ENCODE data around the gene KRTAP12-4. TPM values are rescaled to one million over a fixed set of nuclear protein-coding genes. Genes with fewer than 3 reads are reported as not detected.
"Not testable (repeated sequence)": the region's sequence is repeated elsewhere in the genome, so short reads cannot be mapped to it uniquely, and the experiment has no call there.

Gene KRTAP12-4
- total RNA-seq, 3 donors from 2014 or later (not counting 1 experiment from before 2014, with no cell fraction given) = not detected

DNA sequence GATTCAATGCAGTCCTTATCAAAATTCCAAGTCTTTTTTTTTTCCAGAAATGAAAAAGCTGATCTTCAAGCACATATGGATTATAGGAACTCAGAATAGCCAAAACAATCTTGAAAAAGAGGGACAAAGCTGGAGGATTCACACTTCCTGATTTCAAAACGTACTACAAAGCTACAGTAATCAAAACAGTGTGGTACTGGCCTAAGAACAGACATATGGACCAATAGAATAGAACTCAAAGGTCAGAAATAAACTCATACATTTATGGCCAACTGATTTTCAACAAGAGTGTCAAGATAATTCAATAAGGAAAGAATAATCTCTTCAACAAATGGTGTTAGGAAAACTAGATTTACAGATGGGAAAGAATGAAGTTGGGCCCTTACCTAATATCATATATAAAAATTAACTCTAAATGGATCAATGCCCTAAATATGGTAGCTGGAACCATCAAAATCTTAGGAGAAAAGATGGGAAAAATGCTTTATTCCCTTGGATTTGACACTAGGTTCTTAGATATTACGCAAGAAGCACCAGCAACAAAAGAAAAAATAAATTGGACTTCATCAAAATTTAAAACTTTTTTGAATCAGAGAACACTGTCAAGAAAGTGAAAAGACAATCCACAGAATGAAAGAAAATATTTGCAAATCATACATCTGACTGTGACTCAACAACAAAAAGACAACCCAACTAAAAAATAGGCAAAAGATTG is 38.5 kb upstream of the KRTAP12-4 start:
- Histone ChIP-seq H3K4me1 (ENCODE audit: control insufficient read depth, insufficient read depth, low read length) (no peaks in the 10 kb centered on the region), H3K4me3 (ENCODE audit: low read length) (no peak overlapping the region), H3K36me3 (ENCODE audit: control insufficient read depth, insufficient read depth, low read length) (no peaks in the 10 kb centered on the region), H3K9me3 (ENCODE audit: control insufficient read depth, insufficient read depth, low read length) (no peaks in the 10 kb centered on the region), H3K27me3 (ENCODE audit: control insufficient read depth, insufficient read depth, low read length) (peaks cover 3% of the 10 kb centered on the region), H3K27ac (ENCODE audit: low read length) (no peak overlapping the region)
- no peak for ATAC-seq
- no peak for DNase-seq
- peaks cover 12% of the 10 kb centered on the region for H3K36me3 Mint-ChIP-seq
- peaks cover 0 to 8% of the 10 kb centered on the region in 2 donors for H3K4me1 Mint-ChIP-seq
- H3K27me3 Mint-ChIP-seq (ENCODE audit: low read depth in 2 of 2) = peaks cover 36 to 67% of the 10 kb centered on the region in 2 donors
- intact Hi-C loops (cut with micrococcal nuclease) = no loop called here
- 67% methylated on average over 2 of the region's 2 CpGs for WGBS (ENCODE audit: insufficient coverage)
- H3K27ac Mint-ChIP-seq = no peak overlapping the region
- no peak for TF ChIP-seq CTCF (IDR thresholded peaks at IDR 0.05)
- H3K9me3 Mint-ChIP-seq = peaks cover 0 to 6% of the 10 kb centered on the region in 2 donors
- no peak overlapping the region for H3K4me3 Mint-ChIP-seq

DNA sequence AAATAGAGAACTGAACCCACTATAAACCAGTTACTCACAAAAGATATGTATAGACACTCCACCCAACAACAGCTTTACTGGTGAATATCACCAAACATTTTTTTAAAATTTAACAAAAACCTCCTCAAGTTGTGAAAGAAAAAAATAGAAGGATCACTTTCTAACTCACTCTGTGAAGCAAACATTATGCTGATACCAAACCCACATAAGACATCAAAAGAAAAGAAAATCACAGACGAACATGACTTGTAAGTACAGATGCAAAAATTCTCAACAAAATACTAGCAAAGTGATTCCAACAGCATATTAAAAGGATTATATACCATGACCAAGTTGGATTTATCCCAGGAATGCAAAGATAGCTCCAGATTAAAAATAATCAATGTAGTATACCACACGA is 37.2 kb upstream of the KRTAP12-4 start:
- Histone ChIP-seq H3K4me1 (ENCODE audit: control insufficient read depth, insufficient read depth, low read length) (no peaks in the 10 kb centered on the region), H3K27ac (ENCODE audit: low read length) (no peak overlapping the region), H3K4me3 (ENCODE audit: low read length) (no peak overlapping the region), H3K9me3 (ENCODE audit: control insufficient read depth, insufficient read depth, low read length) (no peaks in the 10 kb centered on the region), H3K27me3 (ENCODE audit: control insufficient read depth, insufficient read depth, low read length) (no peaks in the 10 kb centered on the region), H3K36me3 (ENCODE audit: control insufficient read depth, insufficient read depth, low read length) (no peaks in the 10 kb centered on the region)
- Mint-ChIP-seq H3K4me1 (peaks cover 0 to 3% of the 10 kb centered on the region in 2 donors), H3K36me3 (peaks cover 12% of the 10 kb centered on the region), H3K4me3 (no peak overlapping the region), H3K27me3 (ENCODE audit: low read depth in 2 of 2) (peaks cover 27 to 67% of the 10 kb centered on the region in 2 donors), H3K27ac (no peak overlapping the region), H3K9me3 (peaks cover 0 to 6% of the 10 kb centered on the region in 2 donors)
- intact Hi-C loops (cut with micrococcal nuclease) = no loop called here
- no peak for TF ChIP-seq CTCF (IDR thresholded peaks at IDR 0.05)
- ATAC-seq (no peak), DNase-seq (no peak)
- WGBS (ENCODE audit: insufficient coverage) = 70% methylated on average over 2 of the region's 2 CpGs

DNA sequence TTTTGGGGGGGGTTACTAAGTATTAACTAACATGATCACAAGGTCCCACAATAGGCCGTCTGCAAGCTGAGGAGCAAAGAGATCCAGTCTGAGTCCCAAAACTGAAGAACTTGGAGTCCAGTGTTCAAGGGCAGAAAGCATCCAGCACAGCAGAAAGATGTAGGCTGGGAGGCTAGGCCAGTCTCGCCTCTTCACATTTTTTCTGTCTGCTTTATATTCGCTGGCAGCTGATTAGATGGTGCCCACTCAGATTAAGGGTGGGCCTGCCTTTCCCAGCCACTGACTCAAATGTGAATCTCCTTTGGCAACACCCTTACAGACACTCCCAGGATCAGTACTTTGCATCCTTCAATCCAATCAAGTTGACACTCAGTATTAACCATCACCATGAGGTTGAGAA is 35.3 kb upstream of the KRTAP12-4 start:
- H3K27ac Mint-ChIP-seq; H3K36me3 ChIP-seq (ENCODE audit: control insufficient read depth, insufficient read depth, low read length); ATAC-seq: not testable (repeated sequence)

DNA sequence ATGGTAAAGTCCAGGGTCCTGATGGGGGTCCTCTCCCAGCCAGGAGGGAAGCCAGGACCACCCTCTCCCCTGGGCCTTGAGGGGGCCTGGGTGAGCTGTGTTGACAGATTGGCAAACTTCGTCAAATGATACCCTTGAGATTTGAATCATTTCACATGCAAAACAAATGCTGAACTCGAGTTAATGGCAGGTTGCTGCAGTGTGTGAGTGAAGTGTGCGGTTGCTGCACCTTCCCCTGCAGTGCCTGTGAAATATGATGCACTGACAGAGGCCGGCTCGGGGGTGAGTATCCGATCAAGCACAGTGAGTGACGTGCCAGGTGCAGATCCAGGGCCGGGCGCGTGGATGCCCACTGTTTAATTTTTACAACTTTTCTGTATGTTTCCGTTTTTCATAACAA is 33.2 kb upstream of the KRTAP12-4 start:
- no peak for DNase-seq
- Mint-ChIP-seq H3K27ac (no peak overlapping the region), H3K36me3 (peaks cover 6% of the 10 kb centered on the region), H3K4me3 (no peak overlapping the region), H3K9me3 (peaks cover 0 to 4% of the 10 kb centered on the region in 2 donors), H3K4me1 (peaks cover 7 to 13% of the 10 kb centered on the region in 2 donors), H3K27me3 (ENCODE audit: low read depth in 2 of 2) (peaks cover 20 to 54% of the 10 kb centered on the region in 2 donors)
- TF ChIP-seq CTCF (IDR thresholded peaks at IDR 0.05) = no peak
- H3K27me3 ChIP-seq (ENCODE audit: control insufficient read depth, insufficient read depth, low read length) = no peaks in the 10 kb centered on the region
- H3K9me3 ChIP-seq (ENCODE audit: control insufficient read depth, insufficient read depth, low read length) = no peaks in the 10 kb centered on the region
- intact Hi-C loops (cut with micrococcal nuclease) = no loop called here
- no peak overlapping the region for H3K27ac ChIP-seq (ENCODE audit: low read length)
- ATAC-seq = no peak
- no peaks in the 10 kb centered on the region for H3K36me3 ChIP-seq (ENCODE audit: control insufficient read depth, insufficient read depth, low read length)
- no peak overlapping the region for H3K4me3 ChIP-seq (ENCODE audit: low read length)
- 89% methylated on average over 11 of the region's 11 CpGs for WGBS (ENCODE audit: insufficient coverage)
- no peaks in the 10 kb centered on the region for H3K4me1 ChIP-seq (ENCODE audit: control insufficient read depth, insufficient read depth, low read length)

More for the DNA sequence above, 35.3 kb upstream of the KRTAP12-4 start:
- DNase-seq; H3K4me1 Mint-ChIP-seq; H3K27ac ChIP-seq (ENCODE audit: low read length); H3K9me3 ChIP-seq (ENCODE audit: control insufficient read depth, insufficient read depth, low read length); H3K9me3 Mint-ChIP-seq; H3K27me3 ChIP-seq (ENCODE audit: control insufficient read depth, insufficient read depth, low read length); intact Hi-C loops (cut with micrococcal nuclease); H3K4me3 Mint-ChIP-seq; H3K4me3 ChIP-seq (ENCODE audit: low read length); H3K4me1 ChIP-seq (ENCODE audit: control insufficient read depth, insufficient read depth, low read length): not testable (repeated sequence)
- H3K27me3 Mint-ChIP-seq (ENCODE audit: low read depth in 2 of 2) = peaks cover 23 to 62% of the 10 kb centered on the region in 2 donors
- peaks cover 12% of the 10 kb centered on the region for H3K36me3 Mint-ChIP-seq
- WGBS (ENCODE audit: insufficient coverage) = 97% methylated on average over 3 of the region's 3 CpGs
